H1 (cell line): ENCODE results near the gene THAP11. TPM values are rescaled to one million over a fixed set of nuclear protein-coding genes. Genes with fewer than 3 reads are reported as not detected.

Source experiments
- CTCF ChIA-PET: fragments of 300-600 bp; sonication (Branson Sonifier 250); formaldehyde crosslinking; loops from one replicate; lab custom pipeline; 2021; ENCODE audit not compliant: partially characterized antibody; lab: Charles Lee
- POLR2A ChIA-PET: fragments of 300-600 bp; sonication (Branson Sonifier 250); formaldehyde crosslinking; loops from one replicate; lab custom pipeline; 2021; ENCODE audit warnings: inconsistent platforms; ENCODE audit not compliant: partially characterized antibody; lab: Charles Lee
- DNase-seq, 2 experiments: peaks; one replicate each; pipeline versions ENCODE4 v3.0.0 to v3.0.0-alpha.2; 2010 to 2022; ENCODE audit warnings: low spot score in 2 of 2, low read depth in 1 of 2, mixed read lengths in 1 of 2
- FAIRE-seq: peaks from 2 replicates; lab custom pipeline; 2011; peaks lifted over from hg19 to GRCh38; lab: Jason Lieb, UNC
- H2AFZ ChIP-seq: 2 replicates; pipeline ENCODE4 v1.8.1; 2012; ENCODE audit warnings: low read length, inconsistent platforms
- H2AK5ac ChIP-seq: 2 replicates; pipeline ENCODE4 v1.6.1; 2013; ENCODE audit warnings: low read depth, low read length
- H2BK120ac ChIP-seq: replicated peaks from 2 replicates; pipeline ENCODE3; 2013; ENCODE audit warnings: low read depth, low read length, inconsistent platforms
- H2BK12ac ChIP-seq: 2 replicates; pipeline ENCODE4 v1.6.1; 2013; ENCODE audit warnings: low read depth, low read length
- H2BK15ac ChIP-seq: 2 replicates; pipeline ENCODE4 v1.6.1; 2013; ENCODE audit warnings: low read length
- H2BK20ac ChIP-seq: 2 replicates; pipeline ENCODE4 v1.6.1; 2013; ENCODE audit warnings: low read length
- H2BK5ac ChIP-seq: 2 replicates; pipeline ENCODE4 v1.6.1; 2013; ENCODE audit warnings: low read depth, low read length
- H3K14ac ChIP-seq: 2 replicates; pipeline ENCODE4 v1.6.1; 2013; ENCODE audit warnings: inconsistent platforms; ENCODE audit not compliant: insufficient read length
- H3K18ac ChIP-seq: 2 replicates; pipeline ENCODE4 v1.6.1; 2013; ENCODE audit warnings: low read length; ENCODE audit errors: extremely low read depth
- H3K23ac ChIP-seq: 2 replicates; pipeline ENCODE4 v1.6.1; 2013; ENCODE audit warnings: inconsistent platforms; ENCODE audit not compliant: insufficient read length
- H3K23me2 ChIP-seq: 2 replicates; pipeline ENCODE4 v1.6.1; 2013; ENCODE audit warnings: low read depth, low read length
- H3K27ac ChIP-seq: 2 replicates; pipeline ENCODE4 v1.6.1; 2011; ENCODE audit warnings: low read depth, low read length, inconsistent platforms
- H3K27me3 ChIP-seq, 4 experiments: replicated peaks in 1 of 4; 1 replicate in 1 of 4; 2 replicates in 3 of 4; pipeline versions ENCODE4 v1.6.1 to v1.8.1; 2011 to 2013; ENCODE audit warnings: low read length in 3 of 4, mild to moderate bottlenecking in 3 of 4, inconsistent platforms in 2 of 4, mixed read lengths in 2 of 4, moderate library complexity in 1 of 4; ENCODE audit not compliant: control insufficient read depth in 3 of 4, insufficient read depth in 3 of 4; ENCODE audit errors: extremely low read depth in 1 of 4
- H3K36me3 ChIP-seq, 4 experiments: 2 replicates each; pipeline versions ENCODE4 v1.6.1 to v1.8.1; 2011 to 2013; ENCODE audit warnings: mild to moderate bottlenecking in 4 of 4, low read length in 3 of 4, moderate library complexity in 2 of 4, control low read depth in 1 of 4, inconsistent platforms in 1 of 4; ENCODE audit not compliant: insufficient read depth in 4 of 4, control insufficient read depth in 2 of 4
- H3K4ac ChIP-seq: replicated peaks from 2 replicates; pipeline ENCODE3; 2013; ENCODE audit warnings: low read length, low read depth, mixed read lengths, inconsistent platforms; ENCODE audit not compliant: insufficient read length
- H3K4me1 ChIP-seq, 4 experiments: replicated peaks in 1 of 4; 1 replicate in 1 of 4; 2 replicates in 3 of 4; pipeline versions ENCODE4 v1.6.1 to v1.8.1; 2011 to 2013; ENCODE audit warnings: low read length in 3 of 4, inconsistent platforms in 2 of 4, mixed read lengths in 1 of 4; ENCODE audit not compliant: insufficient read depth in 4 of 4, control insufficient read depth in 3 of 4
- H3K4me2 ChIP-seq, 2 experiments: 2 replicates each; pipeline versions ENCODE4 v1.6.1 to v1.8.1; 2011 to 2013; ENCODE audit warnings: low read depth in 2 of 2, low read length in 2 of 2, control low read depth in 1 of 2, inconsistent platforms in 1 of 2, mild to moderate bottlenecking in 1 of 2; ENCODE audit not compliant: insufficient read depth in 1 of 2
- H3K4me3 ChIP-seq, 4 experiments: fragments of 200-600, 300-600 bp in 1 of 4; sonication (generic), shearing (Covaris generic), sonication (Bioruptor Twin) in 1 of 4; 2 replicates each; pipeline versions ENCODE4 v1.5.1 to v1.8.1; 2011 to 2016; ENCODE audit warnings: low read length in 4 of 4, low read depth in 3 of 4, control low read depth in 2 of 4, inconsistent platforms in 2 of 4, mild to moderate bottlenecking in 2 of 4, mixed read lengths in 1 of 4, moderate library complexity in 1 of 4; ENCODE audit not compliant: insufficient read depth in 2 of 4; ENCODE audit errors: extremely low read depth in 1 of 4
- H3K56ac ChIP-seq: replicated peaks from 2 replicates; pipeline ENCODE3; 2013; ENCODE audit warnings: low read depth, mild to moderate bottlenecking, mixed read lengths, low read length, inconsistent platforms; ENCODE audit not compliant: insufficient read length
- H3K79me1 ChIP-seq: 2 replicates; pipeline ENCODE4 v1.6.1; 2013; ENCODE audit warnings: low read depth, low read length, control low read depth
- H3K79me2 ChIP-seq, 2 experiments: 2 replicates each; pipeline versions ENCODE4 v1.6.1 to v1.8.1; 2012 to 2013; ENCODE audit warnings: low read length in 2 of 2, mild to moderate bottlenecking in 2 of 2, inconsistent platforms in 1 of 2; ENCODE audit not compliant: insufficient read depth in 2 of 2, control insufficient read depth in 1 of 2
- H3K9ac ChIP-seq, 4 experiments: replicated peaks in 1 of 4; 1 replicate in 1 of 4; 2 replicates in 3 of 4; pipeline versions ENCODE4 v1.6.1 to v1.8.1; 2011 to 2013; ENCODE audit warnings: low read depth in 3 of 4, low read length in 3 of 4, control low read depth in 2 of 4, mild to moderate bottlenecking in 2 of 4, moderate library complexity in 2 of 4, inconsistent platforms in 1 of 4; ENCODE audit errors: extremely low read depth in 1 of 4
- H3K9me3 ChIP-seq, 2 experiments: 2 replicates each; pipeline versions ENCODE4 v1.6.1 to v1.8.1; 2012 to 2013; ENCODE audit warnings: mild to moderate bottlenecking in 2 of 2, moderate library complexity in 2 of 2, control low read depth in 1 of 2, inconsistent platforms in 1 of 2, low read depth in 1 of 2, low read length in 1 of 2, mixed read lengths in 1 of 2; ENCODE audit not compliant: insufficient read depth in 2 of 2
- H4K20me1 ChIP-seq, 2 experiments: replicated peaks in 1 of 2; 2 replicates each; pipeline versions ENCODE3 to v1.8.1; 2011 to 2013; ENCODE audit warnings: inconsistent platforms in 2 of 2, low read length in 2 of 2, mild to moderate bottlenecking in 1 of 2; ENCODE audit not compliant: insufficient read depth in 2 of 2, control insufficient read depth in 1 of 2
- H4K5ac ChIP-seq: 2 replicates; pipeline ENCODE4 v1.6.1; 2013; ENCODE audit warnings: low read length, low read depth, mixed read lengths, inconsistent platforms; ENCODE audit not compliant: insufficient read length
- H4K8ac ChIP-seq: 2 replicates; pipeline ENCODE4 v1.8.0; 2013; ENCODE audit warnings: mild to moderate bottlenecking, moderate library complexity, low read length, inconsistent platforms; ENCODE audit not compliant: insufficient read depth; ENCODE audit errors: extremely low read depth
- H4K91ac ChIP-seq: replicated peaks from 2 replicates; pipeline ENCODE3; 2013; ENCODE audit warnings: low read length, mixed read lengths, inconsistent platforms; ENCODE audit not compliant: insufficient read length
- ATF2 ChIP-seq: IDR thresholded peaks from 2 replicates; pipeline ENCODE4 v1.6.1; 2012; ENCODE audit warnings: low read length, inconsistent platforms
- GABPA ChIP-seq: IDR thresholded peaks from 2 replicates; pipeline ENCODE4 v1.6.1; 2011; ENCODE audit warnings: mild to moderate bottlenecking, low read length, moderate library complexity, borderline replicate concordance; ENCODE audit not compliant: insufficient read depth
- KDM4A ChIP-seq: IDR thresholded peaks from one replicate; pipeline ENCODE4 v1.7.1; 2012; ENCODE audit warnings: low read depth, mild to moderate bottlenecking, moderate library complexity, low read length, inconsistent platforms; ENCODE audit not compliant: severe bottlenecking
- PHF8 ChIP-seq: fragments of 200-600 bp; sonication (generic); conservative IDR thresholded peaks from 2 replicates; pipeline ENCODE4 v1.7.1; 2012; ENCODE audit warnings: low read depth, mild to moderate bottlenecking, inconsistent platforms, low read length, moderate library complexity
- SP1 ChIP-seq: IDR thresholded peaks from 2 replicates; pipeline ENCODE4 v1.6.1; 2011; ENCODE audit warnings: low read depth, low read length
- WGBS, 2 experiments: shearing (Covaris generic) in 1 of 2; methylation state at CpG; one replicate each; pipeline versions ENCODE4 v1.1.6 to v1.1.7; 2013 to 2015; ENCODE audit warnings: low lambda C conversion rate in 2 of 2, mixed read lengths in 2 of 2, inconsistent platforms in 1 of 2, low coverage in 1 of 2, missing lambda C conversion rate in 1 of 2; ENCODE audit not compliant: insufficient replicate concordance in 2 of 2, insufficient coverage in 1 of 2, insufficient read length in 1 of 2; ENCODE audit errors: extremely low coverage in 1 of 2, missing lambda C conversion rate in 1 of 2; 5-methylcytosine and 5-hydroxymethylcytosine counted together
- polyA plus RNA-seq, 7 experiments: library from polyadenylated mRNA; depleted of rRNA in 3 of 7; stranded (reverse) in 5 of 7; unstranded in 2 of 7; fragments of >200 nt in 5 of 7; fragments of 200-250 nt in 2 of 7; gene quantifications; 1 replicate in 5 of 7; 2 replicates in 1 of 7; 4 replicates in 1 of 7; pipeline versions ENCODE4 v1.2.1 to v1.2.3, GENCODE V29; 2011 to 2013; ENCODE audit warnings: missing spikeins in 2 of 7, mixed read lengths in 2 of 7
- total RNA-seq: library from RNA; stranded (reverse); fragmentation: NEBNext Ultra II Directional; extraction: Animal tissue kit (Norgen Biotek cat#: 25700); gene quantifications from 2 replicates; pipeline ENCODE4 v1.2.1, GENCODE V29; 2021

Gene THAP11
- total and polyA plus RNA-seq, 2 of the 8 experiments (the other 6 are each of a cell fraction or from before 2014, with no cell fraction given) = 50.8 to 54.8 TPM

GRCh38 chr16:67805718-67806427, 36.2 kb upstream of the THAP11 start:
- H2AK5ac ChIP-seq = no peak overlapping the region
- H2BK12ac ChIP-seq = no peak overlapping the region
- peaks cover 4 to 9% (median 5%) of the 10 kb centered on the region in 4 experiments; a peak in 6 of 7 replicates for H3K4me1 ChIP-seq
- H3K79me2 ChIP-seq = peaks cover 5 to 28% of the 10 kb centered on the region in 2 experiments; a peak in 3 of 4 replicates
- no peak overlapping the region for H4K91ac ChIP-seq
- H3K9ac ChIP-seq = peak overlapping the region; percentile 79 to 88 (median 83)
- H2BK20ac ChIP-seq = no peak overlapping the region
- H3K23ac ChIP-seq = no peak overlapping the region
- no peak overlapping the region for H2BK15ac ChIP-seq
- no peak for FAIRE-seq
- peaks cover 11% of the 10 kb centered on the region for H3K23me2 ChIP-seq
- H3K27ac ChIP-seq = peak overlapping the region; percentile 52
- no peak for TF ChIP-seq ATF2
- TF ChIP-seq SP1 = no peak
- TF ChIP-seq GABPA = no peak
- peak; percentile 73 for TF ChIP-seq PHF8
- peak; percentile 28 for TF ChIP-seq KDM4A
- no peak for DNase-seq
- peak overlapping the region; percentile 77 to 93 for H3K4me2 ChIP-seq
- 6% methylated on average over 19 of the region's 26 CpGs; no CpG with 5 or more reads in 1 of the 2 experiments for WGBS, 2 experiments
- peak overlapping the region; percentile 60; the same call in 1 of the 2 replicates for H2BK5ac ChIP-seq
- peaks cover 0 to 11% (median 0%) of the 10 kb centered on the region in 4 experiments; a peak in 3 of 8 replicates for H3K36me3 ChIP-seq
- H3K9me3 ChIP-seq = no peaks in the 10 kb centered on the region
- no peak overlapping the region for H3K14ac ChIP-seq
- peak overlapping the region; percentile 95 for H4K8ac ChIP-seq
- POLR2A ChIA-PET = interaction anchor here (0.7 to 2.0 kb wide), 13 partner anchors 9 to 428 kb away, joined by 3 to 8 read pairs (median 4); partner anchors contain the start of genes DDX28, DUS2, GFOD2 and NFATC3
- H2AFZ ChIP-seq = peak overlapping the region; percentile 44; the same call in 1 of the 2 replicates
- CTCF ChIA-PET = interaction anchor here (0.6 to 3.0 kb wide), 6 partner anchors 10 to 123 kb away, joined by 3 to 29 read pairs (median 4); no protein-coding TSS in a partner anchor
- H3K4me3 ChIP-seq = peak overlapping the region; percentile 95 to 98 (median 96)
- H4K5ac ChIP-seq = no peak overlapping the region
- H3K18ac ChIP-seq = no peak overlapping the region; the same call in 1 of the 2 replicates
- no peaks in the 10 kb centered on the region for H3K27me3 ChIP-seq
- peaks cover 15% of the 10 kb centered on the region for H3K79me1 ChIP-seq
- no peak overlapping the region for H3K56ac ChIP-seq
- peaks cover 0 to 8% of the 10 kb centered on the region in 2 experiments for H4K20me1 ChIP-seq
- no peak overlapping the region for H3K4ac ChIP-seq
- no peak overlapping the region for H2BK120ac ChIP-seq
